ENCODE measurements around the gene MPC2.

DNA sequence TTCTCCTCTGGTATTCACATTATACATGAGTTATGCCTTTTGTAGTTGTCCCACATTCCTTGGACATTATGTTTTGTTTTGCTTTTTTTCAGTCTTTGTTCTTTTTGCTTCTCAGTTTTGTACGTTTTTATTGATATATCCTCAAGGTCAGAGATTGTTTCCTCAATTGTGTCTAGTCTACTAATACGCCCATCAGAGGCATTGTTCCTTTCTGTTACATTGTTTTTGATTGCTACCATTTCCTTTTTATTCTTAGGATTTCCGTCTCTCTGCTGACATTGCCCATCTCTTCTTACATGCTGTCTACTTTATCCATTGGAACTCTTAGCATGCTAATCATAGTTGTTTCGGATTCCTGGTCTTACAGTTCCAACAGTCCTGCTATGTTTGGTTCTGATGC lies 27.8 kb upstream of the MPC2 start:
- TF ChIP-seq CTCF (IDR thresholded peaks at IDR 0.05) (no peak), EP300 (IDR thresholded peaks at IDR 0.05) (no peak), POLR2AphosphoS5 (IDR thresholded peaks at IDR 0.05) (no peak), POLR2A (IDR thresholded peaks at IDR 0.05) (no peak)

Measured in gastroesophageal sphincter (tissue), 3 donors.